Rectal smooth muscle tissue (tissue), 1 donor: ENCODE data around the gene LCE2C.
"Not testable (repeated sequence)": the region's sequence is repeated elsewhere in the genome, so short reads cannot be mapped to it uniquely, and the experiment has no call there.

Experiments
- H3K27ac ChIP-seq: one replicate; pipeline ENCODE4 v1.7.0; 2013; ENCODE audit warnings: low read depth, low read length, inconsistent platforms
- H3K27me3 ChIP-seq: one replicate; pipeline ENCODE4 v1.7.0; 2013; ENCODE audit warnings: low read length; ENCODE audit not compliant: control insufficient read depth, insufficient read depth
- H3K36me3 ChIP-seq: one replicate; pipeline ENCODE4 v1.7.0; 2013; ENCODE audit warnings: low read length; ENCODE audit not compliant: control insufficient read depth, insufficient read depth
- H3K4me1 ChIP-seq: one replicate; pipeline ENCODE4 v1.7.0; 2013; ENCODE audit warnings: low read length; ENCODE audit not compliant: control insufficient read depth, insufficient read depth
- H3K4me3 ChIP-seq: one replicate; pipeline ENCODE4 v1.7.0; 2013; ENCODE audit warnings: low read length
- H3K9ac ChIP-seq: one replicate; pipeline ENCODE4 v1.7.0; 2013; ENCODE audit warnings: low read length

The LCE2C gene

GRCh38 chr1:152674983-152675382, at the start of gene LCE2C:
Gene LCE2C (plus strand): TSS chr1:152675279. CDS start chr1:152676016, 737 bp downstream.
- H3K27ac ChIP-seq, H3K27me3 ChIP-seq, H3K4me3 ChIP-seq, H3K36me3 ChIP-seq, H3K4me1 ChIP-seq, H3K9ac ChIP-seq: not testable (repeated sequence)

GRCh38 chr1:152626744-152627143, 48.3 kb upstream of the LCE2C start:
- Histone ChIP-seq H3K4me3 (no peak overlapping the region), H3K9ac (no peak overlapping the region), H3K27me3 (no peaks in the 10 kb centered on the region), H3K36me3 (no peaks in the 10 kb centered on the region), H3K4me1 (no peaks in the 10 kb centered on the region), H3K27ac (no peak overlapping the region)

- H3K9ac ChIP-seq: no peak overlapping the region
Observed at GRCh38 chr1:152630596-152630995, 44.5 kb upstream of the LCE2C start.

GRCh38 chr1:152640351-152640750, 34.7 kb upstream of the LCE2C start:
- H3K27ac ChIP-seq: no peak overlapping the region
- no peaks in the 10 kb centered on the region for H3K4me1 ChIP-seq
- no peak overlapping the region for H3K9ac ChIP-seq
- no peaks in the 10 kb centered on the region for H3K27me3 ChIP-seq
- no peak overlapping the region for H3K4me3 ChIP-seq
- H3K36me3 ChIP-seq: no peaks in the 10 kb centered on the region

More at GRCh38 chr1:152630596-152630995, 44.5 kb upstream of the LCE2C start:
- no peaks in the 10 kb centered on the region for H3K36me3 ChIP-seq
- H3K4me1 ChIP-seq: no peaks in the 10 kb centered on the region
- H3K4me3 ChIP-seq: no peak overlapping the region
- no peaks in the 10 kb centered on the region for H3K27me3 ChIP-seq
- H3K27ac ChIP-seq: no peak overlapping the region

- Histone ChIP-seq H3K27me3 (no peaks in the 10 kb centered on the region), H3K27ac (no peak overlapping the region), H3K9ac (no peak overlapping the region), H3K4me3 (no peak overlapping the region), H3K4me1 (no peaks in the 10 kb centered on the region), H3K36me3 (no peaks in the 10 kb centered on the region)
Observed at GRCh38 chr1:152643945-152644344, 31.1 kb upstream of the LCE2C start.

GRCh38 chr1:152645146-152645545, 29.9 kb upstream of the LCE2C start:
- Histone ChIP-seq H3K4me1 (no peaks in the 10 kb centered on the region), H3K4me3 (no peak overlapping the region), H3K9ac (no peak overlapping the region), H3K27ac (no peak overlapping the region), H3K27me3 (no peaks in the 10 kb centered on the region), H3K36me3 (no peaks in the 10 kb centered on the region)

GRCh38 chr1:152646656-152647055, 28.4 kb upstream of the LCE2C start:
- Histone ChIP-seq H3K9ac (no peak overlapping the region), H3K36me3 (no peaks in the 10 kb centered on the region), H3K27me3 (no peaks in the 10 kb centered on the region)

GRCh38 chr1:152654110-152654509, 21.0 kb upstream of the LCE2C start:
- H3K4me3 ChIP-seq: no peak overlapping the region
- H3K4me1 ChIP-seq: no peaks in the 10 kb centered on the region

More at GRCh38 chr1:152646656-152647055, 28.4 kb upstream of the LCE2C start:
- Histone ChIP-seq H3K4me1 (no peaks in the 10 kb centered on the region), H3K27ac (no peak overlapping the region), H3K4me3 (no peak overlapping the region)

GRCh38 chr1:152656459-152656858, 18.6 kb upstream of the LCE2C start:
- H3K4me1 ChIP-seq: no peaks in the 10 kb centered on the region
- no peak overlapping the region for H3K4me3 ChIP-seq
- no peak overlapping the region for H3K27ac ChIP-seq
- H3K27me3 ChIP-seq: no peaks in the 10 kb centered on the region
- H3K9ac ChIP-seq: no peak overlapping the region
- H3K36me3 ChIP-seq: no peaks in the 10 kb centered on the region

More at GRCh38 chr1:152654110-152654509, 21.0 kb upstream of the LCE2C start:
- no peak overlapping the region for H3K27ac ChIP-seq
- no peaks in the 10 kb centered on the region for H3K36me3 ChIP-seq
- no peak overlapping the region for H3K9ac ChIP-seq
- H3K27me3 ChIP-seq: no peaks in the 10 kb centered on the region

- Histone ChIP-seq H3K4me3 (no peak overlapping the region), H3K36me3 (no peaks in the 10 kb centered on the region), H3K27ac (no peak overlapping the region), H3K27me3 (no peaks in the 10 kb centered on the region), H3K4me1 (no peaks in the 10 kb centered on the region), H3K9ac (no peak overlapping the region)
Observed at GRCh38 chr1:152657677-152658076, 17.4 kb upstream of the LCE2C start.

GRCh38 chr1:152658649-152659048, 16.4 kb upstream of the LCE2C start:
- Histone ChIP-seq H3K9ac (no peak overlapping the region), H3K27me3 (no peaks in the 10 kb centered on the region), H3K4me3 (no peak overlapping the region), H3K36me3 (no peaks in the 10 kb centered on the region), H3K4me1 (no peaks in the 10 kb centered on the region), H3K27ac (no peak overlapping the region)

- Histone ChIP-seq H3K4me3 (no peak within 1 kb of the TSS), H3K27me3 (no peaks in the 10 kb centered on the region), H3K4me1 (no peaks in the 10 kb centered on the region), H3K36me3 (no peaks in the 10 kb centered on the region), H3K9ac (no peak within 1 kb of the TSS), H3K27ac (no peak within 1 kb of the TSS)
Observed at GRCh38 chr1:152663098-152663497, 12.0 kb upstream of the LCE2C start, which contains the start of gene LCE2D. Gene LCE2D (plus strand): TSS chr1:152663380. CDS start chr1:152664106, 726 bp downstream.

- not testable (repeated sequence) for H3K27me3 ChIP-seq, H3K4me3 ChIP-seq, H3K9ac ChIP-seq, H3K36me3 ChIP-seq, H3K4me1 ChIP-seq, H3K27ac ChIP-seq
Observed at GRCh38 chr1:152666171-152666570, 8.9 kb upstream of the LCE2C start.
